K562 (cell line): Measurements from ENCODE around the gene FASTK. TPM values are rescaled to one million over a fixed set of nuclear protein-coding genes. Genes with fewer than 3 reads are reported as not detected.

Experiments
- ATAC-seq: fragments of 200-7000 bp; cut with Tn5 transposase; 3 replicates; pipeline ENCODE4 v1.9.1; 2020; ENCODE audit warnings: moderate library complexity
- BruUV-seq: library from RNA; stranded (reverse); fragments of 400-500 nt; replicated peaks from 2 replicates; lab custom pipeline; 2021; lab: Mats Ljungman, UMichigan
- CTCF ChIA-PET: fragments of 300-600 bp; formaldehyde crosslinking; extraction: SDS; loops from one replicate; lab custom pipeline; 2021; ENCODE audit warnings: low intra/inter-chr PET ratio; lab: Yijun Ruan, JAX
- POLR2A ChIA-PET: fragments of 300-600, 350-650 bp; sonication (Branson Sonifier 250); formaldehyde crosslinking; extraction: SDS; loops from one replicate; lab custom pipeline; 2021; ENCODE audit warnings: antibody characterized with exemption, inconsistent platforms; lab: Yijun Ruan, JAX
- DNase-seq, 4 experiments: peaks; one replicate each; pipeline versions ENCODE4 v3.0.0 to v3.0.0-alpha.2; 2011 to 2018; ENCODE audit warnings: low spot score in 3 of 4, mixed read lengths in 3 of 4; ENCODE audit errors: extremely low read depth in 1 of 4
- FAIRE-seq: peaks from 2 replicates; lab custom pipeline; 2011; peaks lifted over from hg19 to GRCh38; lab: Jason Lieb, UNC
- H2AFZ ChIP-seq: 2 replicates; pipeline ENCODE4 v1.6.0; 2011; ENCODE audit warnings: low read depth, low read length, control low read depth, inconsistent platforms
- H3K27ac ChIP-seq: fragments of 200-600 bp; 3 replicates; pipeline ENCODE4 v1.8.0; 2011; ENCODE audit warnings: low read depth, mild to moderate bottlenecking, control low read depth, inconsistent platforms, low read length, moderate library complexity, mixed read lengths; ENCODE audit errors: extremely low read depth
- H3K27me3 ChIP-seq, 2 experiments: fragments of 300-600 bp in 1 of 2; 2 replicates in 1 of 2; 3 replicates in 1 of 2; pipeline versions ENCODE4 v1.6.0 to v1.8.0; 2011; ENCODE audit warnings: inconsistent platforms in 2 of 2, low read length in 2 of 2, mild to moderate bottlenecking in 1 of 2, mixed read lengths in 1 of 2, moderate library complexity in 1 of 2; ENCODE audit not compliant: control insufficient read depth in 2 of 2, insufficient read depth in 2 of 2
- H3K36me3 ChIP-seq: fragments of 300-600 bp; 3 replicates; pipeline ENCODE4 v1.8.0; 2011; ENCODE audit warnings: mild to moderate bottlenecking, low read length, inconsistent platforms; ENCODE audit not compliant: control insufficient read depth, insufficient read depth
- H3K4me1 ChIP-seq, 2 experiments: fragments of 200-600 bp in 1 of 2; replicated peaks in 1 of 2; 2 replicates in 1 of 2; 3 replicates in 1 of 2; pipeline versions ENCODE4 v1.5.1 to v1.8.0; 2011; ENCODE audit warnings: inconsistent platforms in 2 of 2, low read length in 2 of 2, mild to moderate bottlenecking in 1 of 2, mixed read lengths in 1 of 2, moderate library complexity in 1 of 2; ENCODE audit not compliant: control insufficient read depth in 2 of 2, insufficient read depth in 2 of 2
- H3K4me2 ChIP-seq: 2 replicates; pipeline ENCODE4 v1.6.1; 2011; ENCODE audit warnings: low read length, control low read depth, inconsistent platforms, mixed read lengths; ENCODE audit not compliant: insufficient read depth
- H3K4me3 ChIP-seq: fragments of 200-600 bp; sonication (generic), shearing (Covaris generic); 2 replicates; pipeline ENCODE4 v1.5.1; 2016; ENCODE audit warnings: control low read depth, inconsistent platforms
- H3K79me2 ChIP-seq: fragments of 200-600 bp; 3 replicates; pipeline ENCODE4 v1.8.0; 2011; ENCODE audit warnings: low read length, inconsistent platforms; ENCODE audit not compliant: control insufficient read depth, insufficient read depth
- H3K9ac ChIP-seq, 2 experiments: 2 replicates each; pipeline versions ENCODE4 v1.6.0 to v1.6.1; 2011; ENCODE audit warnings: low read depth in 2 of 2, low read length in 2 of 2, control low read depth in 1 of 2, inconsistent platforms in 1 of 2, mild to moderate bottlenecking in 1 of 2, mixed read lengths in 1 of 2; ENCODE audit not compliant: insufficient read depth in 1 of 2
- H3K9me1 ChIP-seq: one replicate; pipeline ENCODE4 v1.6.0; 2011; ENCODE audit warnings: inconsistent platforms, mild to moderate bottlenecking, low read length, moderate library complexity; ENCODE audit not compliant: control insufficient read depth, insufficient read depth
- H3K9me3 ChIP-seq: replicated peaks from 2 replicates; pipeline ENCODE4 v1.5.1; 2011; ENCODE audit warnings: low read depth, low read length, inconsistent platforms; ENCODE audit not compliant: control insufficient read depth, insufficient read depth
- H4K20me1 ChIP-seq: replicated peaks from 2 replicates; pipeline ENCODE4 v1.6.1; 2011; ENCODE audit warnings: low read length, inconsistent platforms, mixed read lengths; ENCODE audit not compliant: control insufficient read depth, insufficient read depth
- EGR1 ChIP-seq: fragments of 450-650 bp; conservative IDR thresholded peaks from 2 replicates; pipeline ENCODE4 v1.6.1; 2017; ENCODE audit warnings: mild to moderate bottlenecking
- JUND ChIP-seq, 2 experiments: IDR thresholded peaks; 2 replicates in 1 of 2; 3 replicates in 1 of 2; pipeline ENCODE4 v1.6.1; 2011; ENCODE audit warnings: borderline replicate concordance in 2 of 2, low read depth in 2 of 2, low read length in 2 of 2, improper control_type of control experiment in 1 of 2, missing biosample characterization in 1 of 2, missing genetic modification characterization in 1 of 2, missing genetic modification reagents in 1 of 2
- MEF2D ChIP-seq: conservative IDR thresholded peaks from 2 replicates; pipeline ENCODE4 v1.6.1; 2016; ENCODE audit warnings: low read depth, missing genetic modification characterization, missing compliant biosample characterization
- SMAD2 ChIP-seq: fragments of 150-350 bp; IDR thresholded peaks from 2 replicates; pipeline ENCODE4 v1.6.1; 2014; ENCODE audit warnings: low read depth, mild to moderate bottlenecking, low read length
- SMARCA5 ChIP-seq: fragments of 450-650 bp; IDR thresholded peaks from 2 replicates; pipeline ENCODE4 v1.6.1; 2016
- SREBF1 ChIP-seq: fragments of 150-350 bp; IDR thresholded peaks from 2 replicates; pipeline ENCODE4 v1.6.1; 2014; ENCODE audit warnings: antibody characterized with exemption, low read depth, low read length, borderline replicate concordance
- TOE1 ChIP-seq, 2 experiments: fragments of 450-650 bp in 1 of 2; sonication (generic) in 1 of 2; formaldehyde crosslinking in 1 of 2; IDR thresholded peaks; 2 replicates each; pipeline versions ENCODE4 v1.7.1 to v1.8.0; 2016 to 2022; ENCODE audit warnings: borderline replicate concordance in 2 of 2, mild to moderate bottlenecking in 2 of 2, antibody characterized with exemption in 1 of 2, inconsistent platforms in 1 of 2, low read depth in 1 of 2, missing genetic modification reagents in 1 of 2, moderate library complexity in 1 of 2
- YBX1 ChIP-seq: fragments of 450-650 bp; IDR thresholded peaks from 2 replicates; pipeline ENCODE4 v1.7.1; 2016; ENCODE audit warnings: mild to moderate bottlenecking
- ZNF384 ChIP-seq: IDR thresholded peaks from 2 replicates; pipeline ENCODE4 v1.6.1; 2012; ENCODE audit warnings: low read depth, low read length, improper control_type of control experiment
- ZZZ3 ChIP-seq: fragments of 450-650 bp; IDR thresholded peaks from 2 replicates; pipeline ENCODE4 v1.6.1; 2016; ENCODE audit warnings: antibody characterized with exemption, mild to moderate bottlenecking, moderate library complexity
- WGBS: fragments of 100-300 bp; shearing (Covaris generic); methylation state at CpG from one replicate; pipeline ENCODE4 v1.1.6; 2016; ENCODE audit warnings: low coverage, mixed read lengths; ENCODE audit not compliant: insufficient coverage; ENCODE audit errors: missing lambda C conversion rate; 5-methylcytosine and 5-hydroxymethylcytosine counted together
- in situ Hi-C: fragments of 300-500 bp; cut with MboI; formaldehyde crosslinking; loops from 4 replicates; pipeline ENCODE4 v1.15.0; 2018; ENCODE audit warnings: inconsistent platforms, mixed read lengths
- intact Hi-C: fragments of 100-400 bp; cut with micrococcal nuclease; formaldehyde crosslinking; loops from 2 replicates; pipeline ENCODE4 v1.14.2; 2022
- polyA plus RNA-seq, 8 experiments: library from polyadenylated mRNA; depleted of rRNA in 4 of 8; stranded (reverse) in 5 of 8; unstranded in 3 of 8; fragments of >200 nt; fragmentation: Nextera tagmentation in 2 of 8; fragmentation: Illumina TruSeq in 1 of 8; extraction: Ambion mirVana in 2 of 8; extraction: Trizol in 1 of 8; gene quantifications; 2 replicates each; pipeline versions ENCODE4 v1.2.1 to v1.2.3, GENCODE V29; 2011 to 2014; ENCODE audit warnings: inconsistent platforms in 1 of 8, missing spikeins in 1 of 8
- total RNA-seq, 7 experiments: library from RNA; depleted of rRNA in 6 of 7; stranded (reverse); fragments of >200 nt in 6 of 7; fragmentation: Illumina TruSeq in 2 of 7; extraction: Trizol in 2 of 7; gene quantifications; 2 replicates each; pipeline versions ENCODE4 v1.2.1 to v1.2.3, GENCODE V29; 2011 to 2021; ENCODE audit warnings: low replicate concordance in 1 of 7
- TF ChIP-seq, protein P1 (sequence below), 3 experiments: IDR thresholded peaks in 2 of 3; conservative IDR thresholded peaks in 1 of 3; 2 replicates each; pipeline ENCODE4 v1.5.1; 2011 to 2012; ENCODE audit warnings: low read length in 3 of 3, mild to moderate bottlenecking in 3 of 3, control low read depth in 2 of 3, improper control_type of control experiment in 1 of 3, inconsistent platforms in 1 of 3, low read depth in 1 of 3, mixed read lengths in 1 of 3, moderate library complexity in 1 of 3; ENCODE audit not compliant: insufficient read depth in 2 of 3
- TF ChIP-seq, protein P2 (sequence below): sonication (generic); formaldehyde crosslinking; IDR thresholded peaks from 2 replicates; pipeline ENCODE4 v1.8.1; 2023; ENCODE audit warnings: mild to moderate bottlenecking, missing genetic modification reagents

Gene FASTK
- total and polyA plus RNA-seq, 9 of the 15 experiments (the other 6 are each of a cell fraction or from before 2014, with no cell fraction given) = 0.51 to 150 (median 48.2) TPM

DNA sequence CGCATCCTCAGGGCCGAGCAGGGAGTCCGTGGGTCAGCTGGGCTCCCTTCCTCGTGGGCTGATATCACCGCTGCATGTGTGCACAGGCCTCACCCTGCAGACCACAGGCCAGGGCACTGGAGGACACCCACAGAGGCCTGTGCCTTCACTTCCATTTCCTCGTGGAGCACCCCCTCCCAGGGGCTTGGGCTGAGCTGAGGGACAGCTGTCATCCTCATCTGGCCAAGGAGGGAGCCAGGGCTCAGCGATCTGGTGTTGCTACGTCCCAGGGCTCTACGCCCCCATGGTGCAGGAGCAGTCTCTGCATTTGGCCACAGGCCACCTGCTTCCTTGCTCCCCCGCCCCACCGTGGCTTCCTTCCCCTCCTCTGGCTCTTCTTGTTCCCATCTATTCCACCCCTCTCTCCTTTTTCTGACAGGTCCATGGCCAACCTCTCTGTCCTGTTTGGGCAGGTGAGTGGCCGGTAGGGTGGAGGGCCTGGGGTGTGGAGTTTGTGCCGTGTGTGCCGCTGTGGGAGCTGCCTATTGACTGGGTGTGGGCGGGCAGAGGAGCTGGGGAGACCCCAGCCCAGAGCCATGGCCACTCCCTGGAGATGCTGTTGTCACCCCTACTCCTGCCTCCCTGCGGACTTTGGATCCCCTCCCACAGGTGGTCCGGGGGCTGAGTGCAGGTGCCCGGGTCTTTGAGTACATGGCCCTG is 40.6 kb downstream of the FASTK start (continued):
- no peak for TF ChIP-seq TOE1 (IDR thresholded peaks at IDR 0.05; ENCODE audit: borderline replicate concordance)
- no peak for TF ChIP-seq TOE1 (CRISPR knock-in tag; IDR thresholded peaks at IDR 0.05; ENCODE audit: borderline replicate concordance, low read depth)
- TF ChIP-seq, protein P1, sequence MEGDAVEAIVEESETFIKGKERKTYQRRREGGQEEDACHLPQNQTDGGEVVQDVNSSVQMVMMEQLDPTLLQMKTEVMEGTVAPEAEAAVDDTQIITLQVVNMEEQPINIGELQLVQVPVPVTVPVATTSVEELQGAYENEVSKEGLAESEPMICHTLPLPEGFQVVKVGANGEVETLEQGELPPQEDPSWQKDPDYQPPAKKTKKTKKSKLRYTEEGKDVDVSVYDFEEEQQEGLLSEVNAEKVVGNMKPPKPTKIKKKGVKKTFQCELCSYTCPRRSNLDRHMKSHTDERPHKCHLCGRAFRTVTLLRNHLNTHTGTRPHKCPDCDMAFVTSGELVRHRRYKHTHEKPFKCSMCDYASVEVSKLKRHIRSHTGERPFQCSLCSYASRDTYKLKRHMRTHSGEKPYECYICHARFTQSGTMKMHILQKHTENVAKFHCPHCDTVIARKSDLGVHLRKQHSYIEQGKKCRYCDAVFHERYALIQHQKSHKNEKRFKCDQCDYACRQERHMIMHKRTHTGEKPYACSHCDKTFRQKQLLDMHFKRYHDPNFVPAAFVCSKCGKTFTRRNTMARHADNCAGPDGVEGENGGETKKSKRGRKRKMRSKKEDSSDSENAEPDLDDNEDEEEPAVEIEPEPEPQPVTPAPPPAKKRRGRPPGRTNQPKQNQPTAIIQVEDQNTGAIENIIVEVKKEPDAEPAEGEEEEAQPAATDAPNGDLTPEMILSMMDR (IDR thresholded peaks at IDR 0.05 in 2 of 3, conservative IDR thresholded peaks at IDR 0.05 in 1 of 3; ENCODE audit: insufficient read depth in 2 of 3, low read depth in 1 of 3, low read length in 3 of 3) = peak in 1 of 3 experiments; percentile 11; a peak in 1 of 6 replicates

DNA sequence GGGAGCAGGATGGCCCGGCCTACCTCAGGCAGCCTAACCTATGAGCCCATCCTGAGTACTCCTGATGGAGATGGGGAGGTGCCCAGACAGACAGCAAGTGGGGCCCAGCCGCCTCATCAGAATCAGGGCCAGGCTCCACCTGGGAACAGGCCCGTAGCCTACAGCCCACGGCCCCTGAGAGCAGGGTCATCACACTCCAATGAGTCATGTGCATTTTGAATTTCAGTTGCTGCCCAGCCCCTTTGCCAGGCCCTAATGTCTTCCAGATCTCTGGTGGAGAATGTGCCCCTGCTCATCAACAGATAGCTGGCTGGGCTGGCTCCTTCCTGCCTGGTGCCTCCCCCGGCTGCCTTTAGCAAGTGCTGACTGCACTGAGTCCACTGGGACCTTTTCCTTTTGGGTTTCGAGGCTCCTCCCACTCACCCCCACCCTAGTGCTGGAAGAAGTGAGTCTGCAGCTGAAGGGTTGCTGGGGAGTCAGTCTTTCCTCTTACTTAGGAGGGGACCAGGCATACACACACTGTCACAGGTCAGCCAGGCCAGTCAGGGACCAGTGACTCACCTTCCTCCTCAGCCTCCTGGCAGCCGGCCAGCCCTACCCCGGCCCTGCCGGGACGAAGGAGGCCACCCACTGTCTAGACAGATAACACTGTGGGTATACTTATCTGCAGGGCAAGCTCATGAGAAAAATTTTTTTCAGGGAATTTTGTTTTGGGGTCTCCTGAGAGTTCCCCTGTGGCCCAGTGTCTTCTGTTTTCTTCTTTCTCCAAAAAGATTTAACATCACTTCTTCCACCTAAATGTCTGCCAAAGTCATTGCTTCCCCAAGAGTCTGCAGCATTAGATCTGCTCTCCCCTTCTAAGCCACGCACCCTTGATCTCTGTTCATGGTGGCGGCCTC is 41.4 kb downstream of the FASTK start:
- POLR2A ChIA-PET = interaction anchor here (0.7 to 3.8 kb wide), 9 partner anchors 10 to 44 kb away, joined by 3 to 23 read pairs (median 5); partner anchors contain the start of genes ABCB8, ASIC3, ATG9B and FASTK
- H3K9me1 ChIP-seq = peaks cover 13% of the 10 kb centered on the region
- peak overlapping the region; percentile 74 for H3K4me2 ChIP-seq
- H4K20me1 ChIP-seq = peaks cover 10% of the 10 kb centered on the region
- peak; percentile 97 for ATAC-seq
- H3K9ac ChIP-seq = peak overlapping the region; percentile 22 to 83; a peak in 3 of 4 replicates
- WGBS = 4% methylated on average over 12 of the region's 12 CpGs
- H3K4me1 ChIP-seq = peaks cover 24 to 73% of the 10 kb centered on the region in 2 experiments
- DNase-seq = peak; percentile 99 to 100 (median 99)
- no peak overlapping the region for H2AFZ ChIP-seq
- intact Hi-C loops (loop anchor here (1.0 kb wide), 3 partner anchors 11 to 31 kb away; partner anchors contain the start of gene ABCB8), in situ Hi-C loops (no loop called here)
- H3K36me3 ChIP-seq = peaks cover 44% of the 10 kb centered on the region; the same call in 2 of the 3 replicates
- no peak overlapping the region; the same call in 1 of the 2 replicates for H3K4me3 ChIP-seq
- CTCF ChIA-PET = no interaction called here
- H3K79me2 ChIP-seq = no peaks in the 10 kb centered on the region
- no peaks in the 10 kb centered on the region for H3K27me3 ChIP-seq
- peak; percentile 100 for FAIRE-seq
- no peaks in the 10 kb centered on the region for H3K9me3 ChIP-seq
- no TSS peak for BruUV-seq
- H3K27ac ChIP-seq = peak overlapping the region; percentile 65
- TF ChIP-seq SREBF1 (no peak), MEF2D (no peak), SMARCA5 (0 out of 2 replicates have a peak, but pooled peaks have one; percentile 44), SMAD2 (no peak), ZNF384 (peak; percentile 77), JUND (IDR thresholded peaks at IDR 0.05; ENCODE audit: borderline replicate concordance, low read depth, low read length) (peak; percentile 100), JUND (tag; IDR thresholded peaks at IDR 0.05; ENCODE audit: borderline replicate concordance, low read depth, low read length) (peak; percentile 99; the same call in 2 of the 3 replicates), EGR1 (no peak; the same call in none of the 2 replicates), YBX1 (no peak), ZZZ3 (no peak)
- TF ChIP-seq, protein P2, sequence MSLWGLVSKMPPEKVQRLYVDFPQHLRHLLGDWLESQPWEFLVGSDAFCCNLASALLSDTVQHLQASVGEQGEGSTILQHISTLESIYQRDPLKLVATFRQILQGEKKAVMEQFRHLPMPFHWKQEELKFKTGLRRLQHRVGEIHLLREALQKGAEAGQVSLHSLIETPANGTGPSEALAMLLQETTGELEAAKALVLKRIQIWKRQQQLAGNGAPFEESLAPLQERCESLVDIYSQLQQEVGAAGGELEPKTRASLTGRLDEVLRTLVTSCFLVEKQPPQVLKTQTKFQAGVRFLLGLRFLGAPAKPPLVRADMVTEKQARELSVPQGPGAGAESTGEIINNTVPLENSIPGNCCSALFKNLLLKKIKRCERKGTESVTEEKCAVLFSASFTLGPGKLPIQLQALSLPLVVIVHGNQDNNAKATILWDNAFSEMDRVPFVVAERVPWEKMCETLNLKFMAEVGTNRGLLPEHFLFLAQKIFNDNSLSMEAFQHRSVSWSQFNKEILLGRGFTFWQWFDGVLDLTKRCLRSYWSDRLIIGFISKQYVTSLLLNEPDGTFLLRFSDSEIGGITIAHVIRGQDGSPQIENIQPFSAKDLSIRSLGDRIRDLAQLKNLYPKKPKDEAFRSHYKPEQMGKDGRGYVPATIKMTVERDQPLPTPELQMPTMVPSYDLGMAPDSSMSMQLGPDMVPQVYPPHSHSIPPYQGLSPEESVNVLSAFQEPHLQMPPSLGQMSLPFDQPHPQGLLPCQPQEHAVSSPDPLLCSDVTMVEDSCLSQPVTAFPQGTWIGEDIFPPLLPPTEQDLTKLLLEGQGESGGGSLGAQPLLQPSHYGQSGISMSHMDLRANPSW (CRISPR knock-in tag) = no peak; the same call in 1 of the 2 replicates
